ENCODE data around the gene MCRIP2. TPM values are rescaled to one million over a fixed set of nuclear protein-coding genes. Genes with fewer than 3 reads are reported as not detected.
A peak's percentile ranks its signal among the peaks of the same experiment; 100 is the strongest.

Gene MCRIP2
- total and polyA plus RNA-seq, 4 donors: 16.3 to 97.3 (median 61.4) TPM

GRCh38 chr16:626787-627453 lies 14.7 kb upstream of the MCRIP2 start:
- no peak for TF ChIP-seq MAX (IDR thresholded peaks at IDR 0.05)
- no peak for TF ChIP-seq FOXA2 (IDR thresholded peaks at IDR 0.05)
- no peak for TF ChIP-seq RAD21 (IDR thresholded peaks at IDR 0.05)
- no peak for TF ChIP-seq HNF4A (conservative IDR thresholded peaks at IDR 0.05)
- TF ChIP-seq ZBTB33 (IDR thresholded peaks at IDR 0.05): no peak
- TF ChIP-seq RXRA (IDR thresholded peaks at IDR 0.05): no peak
- no peak for TF ChIP-seq GABPA (IDR thresholded peaks at IDR 0.05 in 1 of 2, conservative IDR thresholded peaks at IDR 0.05 in 1 of 2)
- TF ChIP-seq ATF3 (IDR thresholded peaks at IDR 0.05): no peak
- TF ChIP-seq YY1 (IDR thresholded peaks at IDR 0.05): no peak
- WGBS: 96% methylated on average over 29 of the region's 29 CpGs
- no peaks in the 10 kb centered on the region for H3K9me3 ChIP-seq (ENCODE audit: control insufficient read depth in 4 of 4, low read length in 3 of 4)
- peaks cover 0 to 12% (median 4%) of the 10 kb centered on the region in 4 donors for H3K36me3 ChIP-seq (ENCODE audit: control insufficient read depth in 4 of 4, insufficient read depth in 3 of 4, low read depth in 1 of 4, low read length in 3 of 4)
- DNase-seq (ENCODE audit: low spot score): no peak
- H3K9ac ChIP-seq (ENCODE audit: low read depth in 1 of 2, low read length in 2 of 2): no peak overlapping the region
- no peak overlapping the region for H3K4me3 ChIP-seq (ENCODE audit: low read depth in 1 of 3, low read length in 3 of 3)
- H3K27ac ChIP-seq (ENCODE audit: low read depth in 1 of 2, low read length in 2 of 2): no peak overlapping the region
- no peaks in the 10 kb centered on the region for H3K27me3 ChIP-seq (ENCODE audit: control insufficient read depth in 4 of 4, insufficient read depth in 4 of 4, low read length in 3 of 4)
- peaks cover 29 to 47% (median 42%) of the 10 kb centered on the region in 4 donors for H3K4me1 ChIP-seq (ENCODE audit: control insufficient read depth in 4 of 4, insufficient read depth in 4 of 4, low read length in 3 of 4)

- Histone ChIP-seq H3K36me3 (ENCODE audit: control insufficient read depth in 4 of 4, insufficient read depth in 3 of 4, low read depth in 1 of 4, low read length in 3 of 4) (peaks cover 0 to 12% (median 4%) of the 10 kb centered on the region in 4 donors), H3K4me1 (ENCODE audit: control insufficient read depth in 4 of 4, insufficient read depth in 4 of 4, low read length in 3 of 4) (peaks cover 29 to 47% (median 42%) of the 10 kb centered on the region in 4 donors), H3K9me3 (ENCODE audit: control insufficient read depth in 4 of 4, low read length in 3 of 4) (no peaks in the 10 kb centered on the region), H3K27ac (ENCODE audit: low read depth in 1 of 2, low read length in 2 of 2) (no peak overlapping the region), H3K27me3 (ENCODE audit: control insufficient read depth in 4 of 4, insufficient read depth in 4 of 4, low read length in 3 of 4) (no peaks in the 10 kb centered on the region), H3K9ac (ENCODE audit: low read depth in 1 of 2, low read length in 2 of 2) (no peak overlapping the region), H3K4me3 (ENCODE audit: low read depth in 1 of 3, low read length in 3 of 3) (no peak overlapping the region)
- WGBS: 75% methylated on average over 50 of the region's 50 CpGs
- DNase-seq (ENCODE audit: low spot score): peak; percentile 48
- TF ChIP-seq HNF4G (IDR thresholded peaks at IDR 0.05) (no peak), JUND (IDR thresholded peaks at IDR 0.05) (no peak), NR2F2 (IDR thresholded peaks at IDR 0.05) (no peak), SP1 (IDR thresholded peaks at IDR 0.05) (no peak), EGR1 (IDR thresholded peaks at IDR 0.05; ENCODE audit: low read depth in 2 of 2) (no peak), HNF4A (conservative IDR thresholded peaks at IDR 0.05) (peak; percentile 34 to 36), FOXA1 (IDR thresholded peaks at IDR 0.05) (no peak), YY1 (IDR thresholded peaks at IDR 0.05) (no peak), REST (IDR thresholded peaks at IDR 0.05) (no peak), ZBTB33 (IDR thresholded peaks at IDR 0.05) (no peak), RXRA (IDR thresholded peaks at IDR 0.05) (peak; percentile 6 to 21), TAF1 (conservative IDR thresholded peaks at IDR 0.05) (no peak), CTCF (IDR thresholded peaks at IDR 0.05; ENCODE audit: low read depth, low read length, missing input control) (no peak), ATF3 (IDR thresholded peaks at IDR 0.05) (no peak)
Measured at GRCh38 chr16:627454-628239, 14.0 kb upstream of the MCRIP2 start.
